SU-DHL-6 (cell line): ENCODE data around the gene VPS13D.

Source experiments
- EZH2phosphoT487 ChIP-seq: fragments of 200-600 bp; sonication (generic), shearing (Covaris generic); conservative IDR thresholded peaks from 2 replicates; pipeline ENCODE4 v1.6.1; 2018; ENCODE audit warnings: mild to moderate bottlenecking, antibody characterized with exemption, low read length, moderate library complexity, mixed read lengths
- TF ChIP-seq, protein P1 (sequence below): fragments of 200-600 bp; sonication (generic); IDR thresholded peaks from one replicate; pipeline ENCODE4 v1.5.1; 2017; ENCODE audit warnings: antibody characterized with exemption, mild to moderate bottlenecking, low read length, moderate library complexity; ENCODE audit not compliant: insufficient read depth, poor library complexity, severe bottlenecking

DNA sequence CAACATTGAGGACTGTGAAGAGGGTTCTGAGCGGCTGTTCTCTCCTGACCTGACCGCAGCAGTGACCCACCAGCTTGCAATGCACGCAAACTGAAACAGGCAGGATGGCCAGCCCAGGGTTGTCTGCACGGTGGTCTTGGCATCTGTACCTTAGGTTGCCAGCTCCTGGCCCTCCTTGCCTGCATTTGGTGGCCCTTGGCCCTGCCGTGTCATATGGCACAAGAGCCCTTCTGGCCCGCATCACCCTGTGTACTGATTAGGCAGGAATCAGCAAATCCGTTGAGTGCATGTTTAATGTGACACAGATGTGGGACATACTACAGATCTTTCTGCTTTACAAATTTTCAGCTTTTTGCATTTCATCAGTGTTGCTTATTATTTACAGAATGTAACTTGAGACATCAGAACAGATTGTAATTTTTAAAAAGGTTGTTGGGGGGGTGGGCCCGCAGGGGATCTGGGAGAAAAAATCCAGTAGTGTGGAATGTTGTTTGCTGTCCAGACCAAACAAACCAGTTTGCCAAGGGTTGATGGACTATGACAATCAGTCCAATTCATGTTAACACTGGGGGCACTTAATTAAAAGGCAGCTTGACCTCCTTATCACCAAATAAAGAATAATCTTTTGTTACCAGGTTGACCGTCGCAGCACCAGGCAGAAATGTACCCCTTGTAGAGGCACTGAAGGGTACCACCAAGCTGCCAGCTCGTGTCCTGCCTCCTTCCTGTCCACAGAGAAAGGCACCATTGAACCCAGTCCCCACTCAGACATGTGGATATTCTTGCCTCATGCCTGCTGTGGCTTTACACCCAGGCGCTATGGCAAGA, 255.6 kb downstream of the VPS13D start:
- TF ChIP-seq, protein P1, sequence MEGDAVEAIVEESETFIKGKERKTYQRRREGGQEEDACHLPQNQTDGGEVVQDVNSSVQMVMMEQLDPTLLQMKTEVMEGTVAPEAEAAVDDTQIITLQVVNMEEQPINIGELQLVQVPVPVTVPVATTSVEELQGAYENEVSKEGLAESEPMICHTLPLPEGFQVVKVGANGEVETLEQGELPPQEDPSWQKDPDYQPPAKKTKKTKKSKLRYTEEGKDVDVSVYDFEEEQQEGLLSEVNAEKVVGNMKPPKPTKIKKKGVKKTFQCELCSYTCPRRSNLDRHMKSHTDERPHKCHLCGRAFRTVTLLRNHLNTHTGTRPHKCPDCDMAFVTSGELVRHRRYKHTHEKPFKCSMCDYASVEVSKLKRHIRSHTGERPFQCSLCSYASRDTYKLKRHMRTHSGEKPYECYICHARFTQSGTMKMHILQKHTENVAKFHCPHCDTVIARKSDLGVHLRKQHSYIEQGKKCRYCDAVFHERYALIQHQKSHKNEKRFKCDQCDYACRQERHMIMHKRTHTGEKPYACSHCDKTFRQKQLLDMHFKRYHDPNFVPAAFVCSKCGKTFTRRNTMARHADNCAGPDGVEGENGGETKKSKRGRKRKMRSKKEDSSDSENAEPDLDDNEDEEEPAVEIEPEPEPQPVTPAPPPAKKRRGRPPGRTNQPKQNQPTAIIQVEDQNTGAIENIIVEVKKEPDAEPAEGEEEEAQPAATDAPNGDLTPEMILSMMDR = no peak
- no peak for TF ChIP-seq EZH2phosphoT487
